DMS153 treated with DMSO at 0.1 percent for 48 hours (cell line): ENCODE results near the gene SEC16B.

Experiments used
- DNase-seq: peaks from one replicate; lab custom pipeline; 2025; ENCODE audit not compliant: unreplicated experiment; lab: John Stamatoyannopoulos, UW

SEC16B gene

DNA sequence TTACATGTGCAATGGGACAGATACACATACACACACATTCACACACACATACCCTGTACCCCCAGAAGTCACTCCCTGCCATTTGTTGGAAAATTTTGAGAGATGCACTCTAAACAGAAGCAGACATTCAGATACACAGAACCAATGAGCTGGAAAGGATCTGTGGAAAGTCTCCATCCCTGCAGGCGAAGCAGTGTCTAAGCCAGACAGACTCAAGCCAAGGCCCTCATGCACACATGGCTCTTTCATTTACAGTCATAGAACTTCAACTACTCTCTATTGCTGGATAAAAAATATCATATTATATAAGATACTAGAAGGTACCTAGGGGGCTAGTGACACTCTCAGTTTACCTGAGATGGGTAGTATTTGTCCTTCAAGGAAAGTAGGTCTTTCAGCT lies 7.3 kb upstream of the SEC16B start:
- no peak for DNase-seq

DNA sequence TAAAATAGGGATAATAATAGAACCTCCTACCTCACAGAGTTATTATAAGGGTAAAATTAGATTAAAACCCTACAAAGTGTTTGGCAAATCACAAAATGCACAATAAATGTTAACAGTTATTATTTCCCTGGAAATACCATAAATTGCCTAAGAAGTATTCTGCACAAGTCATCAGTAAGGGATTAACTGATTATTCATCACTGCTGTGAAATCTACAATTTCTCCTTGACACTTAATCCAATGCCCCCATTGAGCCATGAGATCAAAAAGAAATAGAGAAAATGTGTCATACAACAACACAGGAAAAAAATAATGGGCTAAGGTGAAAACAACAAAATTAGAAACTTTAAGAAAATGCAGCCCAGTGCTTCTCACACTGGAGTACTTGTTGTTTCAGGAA lies 6.7 kb upstream of the SEC16B start:
- DNase-seq: no peak

DNA sequence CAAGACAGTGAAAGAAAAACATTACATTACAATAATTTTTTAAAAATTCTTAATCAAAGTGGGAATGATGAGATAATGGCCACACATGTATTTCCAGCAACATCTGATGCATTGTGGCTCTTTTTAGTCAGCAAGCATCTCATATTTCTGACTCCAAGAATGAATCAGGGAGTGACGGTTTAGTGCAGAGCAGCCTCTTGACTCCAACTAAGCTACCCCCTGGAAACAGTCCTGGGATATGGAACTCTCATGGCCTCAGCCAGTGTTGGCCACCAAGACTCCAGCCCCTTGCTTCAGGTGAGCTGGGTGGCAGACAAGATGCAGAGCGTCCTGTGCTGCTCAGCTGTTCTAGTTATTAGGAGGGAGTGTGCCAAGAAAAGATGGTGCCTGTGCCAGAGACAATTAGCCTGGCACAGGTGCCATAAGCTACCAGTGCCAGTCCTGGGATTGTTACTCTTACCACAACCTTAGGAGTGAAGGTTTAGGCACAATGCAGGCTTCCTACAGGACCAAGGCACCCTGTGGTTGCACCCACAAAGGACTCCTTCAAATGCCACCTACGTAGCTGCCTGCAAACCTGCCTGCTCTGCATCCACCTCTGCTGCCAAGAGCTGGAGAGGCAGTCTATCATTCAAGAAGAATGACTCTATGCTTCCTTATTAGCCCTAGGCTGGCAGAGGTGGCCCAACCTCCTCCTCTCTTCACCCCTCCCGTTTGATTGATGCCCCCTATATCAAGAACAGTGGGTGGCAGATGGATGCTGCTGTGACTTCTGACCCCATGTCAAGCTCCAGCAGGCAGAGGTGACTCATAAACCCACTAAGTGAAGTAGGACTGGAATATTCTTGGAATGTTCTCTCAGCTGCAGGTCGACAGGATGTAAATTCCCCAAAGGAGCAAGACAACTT lies 6.0 kb upstream of the SEC16B start:
- DNase-seq: no peak

DNA sequence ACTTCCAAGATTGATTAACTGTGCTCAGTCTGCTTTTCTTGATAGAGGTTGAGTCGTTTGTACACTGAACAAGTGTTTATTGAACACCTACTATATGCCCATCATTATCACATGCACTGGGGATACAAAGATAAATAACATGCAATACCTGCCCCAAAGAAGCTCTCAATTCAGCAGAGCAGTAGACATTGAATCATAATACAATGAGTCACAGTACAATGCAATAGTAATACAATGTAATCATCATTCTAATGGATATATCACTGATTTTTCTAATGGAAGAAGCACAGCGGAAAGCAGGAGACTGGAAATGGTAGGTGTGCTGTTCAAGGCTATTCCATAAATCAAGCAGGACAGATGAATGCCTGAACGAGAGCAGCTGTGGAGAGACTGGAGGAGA lies 3.7 kb upstream of the SEC16B start:
- no peak for DNase-seq

DNA sequence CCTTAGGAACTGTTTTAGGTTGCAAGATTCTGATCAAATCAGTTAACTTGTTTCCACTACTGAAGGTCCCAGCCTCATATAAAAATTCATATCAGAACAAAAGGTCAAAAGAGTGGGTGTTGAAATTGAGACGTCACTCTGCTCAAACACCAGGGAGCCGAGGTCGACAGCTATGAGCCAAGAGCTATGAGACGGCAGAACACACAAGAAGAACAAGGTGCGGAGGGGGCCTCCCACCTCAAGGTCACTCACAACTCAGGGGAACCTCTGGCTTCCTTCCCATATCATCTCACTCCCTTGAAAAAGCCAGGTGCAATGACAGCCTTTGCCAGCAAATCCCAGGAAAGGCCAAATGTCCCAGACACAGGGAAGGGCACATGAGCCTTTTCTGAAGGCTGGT lies 749 bp downstream of the SEC16B start:
- no peak for DNase-seq

DNA sequence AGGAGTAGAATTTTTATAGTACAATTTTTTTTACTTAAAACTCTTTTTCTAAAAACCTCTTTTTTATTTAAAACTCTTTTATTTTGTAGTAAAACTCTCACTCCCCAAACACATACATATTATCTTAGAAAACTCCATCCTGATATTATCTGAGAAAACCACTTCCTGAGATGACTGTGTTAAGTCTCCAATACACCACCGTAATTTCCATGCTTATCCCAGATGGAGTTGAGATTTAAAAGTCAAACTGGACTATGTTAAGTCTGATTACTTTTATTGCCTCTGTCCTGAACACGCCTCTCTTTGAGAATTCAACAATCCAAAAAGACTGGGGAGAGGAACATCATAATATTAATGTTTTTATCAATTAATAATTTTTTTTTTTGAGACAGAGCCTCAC lies 3.7 kb downstream of the SEC16B start:
- DNase-seq: no peak

DNA sequence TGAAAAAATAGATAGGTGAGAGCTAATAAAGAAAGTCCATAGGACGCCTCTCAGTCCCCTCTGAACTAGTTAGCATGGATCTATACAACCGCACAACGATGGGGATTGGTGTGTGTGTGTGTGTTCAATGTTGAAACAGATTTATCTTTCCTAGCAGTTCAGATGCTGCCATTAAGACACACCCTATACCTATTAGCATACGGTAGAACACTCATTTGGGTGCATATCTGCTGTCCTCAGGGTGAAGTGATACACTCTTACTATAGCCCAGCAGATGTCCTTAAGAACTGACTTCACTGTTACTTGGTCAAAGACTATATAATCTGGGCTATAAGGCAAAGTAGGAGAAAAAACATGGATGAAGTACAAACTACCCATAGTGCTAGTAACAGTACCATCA lies 4.6 kb downstream of the SEC16B start:
- no peak for DNase-seq

DNA sequence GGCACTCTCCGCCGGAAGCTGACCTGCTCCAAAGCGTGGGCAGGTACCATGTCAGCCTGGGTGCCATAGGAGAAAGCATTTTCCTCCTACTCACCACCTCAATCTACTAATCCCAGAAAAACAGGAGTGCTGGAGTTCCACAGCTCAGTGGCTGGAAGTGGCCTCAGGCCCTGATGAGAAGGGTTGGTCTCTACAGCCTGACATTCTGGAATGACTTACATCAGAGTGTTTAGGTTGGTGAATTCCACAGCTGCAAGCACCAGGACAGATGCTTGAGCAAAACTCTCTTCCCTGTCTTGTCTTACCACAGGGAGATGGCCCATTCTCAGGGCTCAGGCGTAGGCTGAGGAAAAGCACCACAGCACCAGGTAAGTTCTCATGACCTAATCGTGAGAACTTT lies 5.5 kb downstream of the SEC16B start:
- no peak for DNase-seq

DNA sequence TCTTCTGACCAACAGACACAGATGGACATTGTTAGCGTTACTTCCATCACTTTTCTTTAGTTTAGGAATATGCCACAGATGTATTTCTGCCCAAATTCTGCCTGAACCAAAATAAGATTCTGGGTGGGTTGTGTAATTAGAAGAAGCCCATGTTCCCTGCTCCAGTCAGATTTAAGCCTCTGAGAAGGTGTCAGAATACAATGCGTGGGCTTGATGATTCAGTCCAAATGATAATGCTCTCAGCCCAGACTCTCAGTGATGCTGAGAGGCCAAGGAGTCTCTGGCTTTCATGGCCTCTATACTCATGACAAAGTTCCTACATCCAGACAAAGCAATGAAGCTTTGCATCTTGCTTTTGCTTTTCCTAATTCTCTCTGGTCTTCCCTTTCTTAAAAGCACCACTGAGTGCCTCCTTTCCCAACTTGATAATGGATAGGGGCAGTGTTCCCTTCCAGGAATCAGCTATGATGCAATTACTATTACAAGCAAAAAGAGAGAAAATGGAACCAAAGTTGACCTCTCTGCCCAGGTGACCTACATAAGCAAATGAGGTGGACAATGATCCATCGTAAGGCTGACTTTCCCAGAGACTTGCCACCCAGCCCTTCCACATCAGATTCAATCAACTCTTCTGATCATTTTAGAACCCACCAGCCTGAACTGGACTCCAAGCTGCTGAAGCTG lies 8.8 kb downstream of the SEC16B start:
- DNase-seq: no peak

DNA sequence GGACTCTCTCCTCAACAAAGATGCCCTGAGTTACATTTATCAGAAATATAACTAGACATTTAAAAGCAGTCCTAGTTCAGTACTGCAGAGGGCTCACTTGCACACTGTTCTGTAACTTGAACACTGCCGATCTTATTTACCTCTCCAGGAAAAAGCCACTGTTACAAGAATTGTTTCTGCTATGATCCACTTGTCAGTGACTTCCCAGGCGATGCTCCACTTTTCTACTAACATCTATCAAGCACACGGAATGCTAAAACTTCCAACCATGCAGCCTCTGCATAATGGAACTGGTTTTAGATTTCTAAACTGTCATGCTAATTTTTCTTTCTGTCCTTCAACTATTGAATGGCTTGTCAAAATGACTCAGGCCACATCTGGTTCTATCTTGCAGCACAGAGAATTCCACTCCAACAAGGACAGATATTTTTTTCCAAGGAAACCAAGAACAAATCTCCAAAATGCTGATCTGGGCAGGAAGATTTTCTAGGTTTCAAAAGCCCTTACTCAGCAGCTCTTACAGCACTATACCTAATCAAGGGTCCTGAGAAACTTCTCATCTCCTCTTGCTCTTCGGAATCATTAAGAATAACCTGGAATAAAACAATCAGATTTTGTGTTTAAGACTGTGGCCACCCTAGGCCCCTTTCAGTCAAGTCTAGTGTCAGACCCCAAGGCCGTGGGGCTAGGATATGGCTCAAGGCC lies 9.9 kb downstream of the SEC16B start:
- DNase-seq: no peak

DNA sequence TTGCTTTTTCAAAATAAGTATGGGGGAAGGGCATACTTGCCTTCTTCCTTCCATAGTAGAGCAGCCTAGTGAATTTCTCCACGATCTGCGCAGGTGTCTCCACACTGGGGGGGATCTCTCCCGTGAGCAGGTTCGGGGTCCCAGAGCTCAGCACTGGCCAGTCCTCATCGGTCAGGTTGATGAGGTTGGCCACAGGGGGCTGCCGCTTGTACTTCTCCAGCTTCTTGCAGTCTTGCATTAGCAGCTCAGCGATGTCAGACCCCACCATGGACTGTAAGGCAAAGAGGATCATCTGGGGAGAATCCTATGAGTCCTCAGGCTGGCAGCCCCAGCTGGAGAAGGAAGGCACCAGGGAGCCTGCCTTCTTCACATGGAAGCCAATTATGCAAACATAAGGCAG lies 11.8 kb downstream of the SEC16B start:
- DNase-seq: no peak

DNA sequence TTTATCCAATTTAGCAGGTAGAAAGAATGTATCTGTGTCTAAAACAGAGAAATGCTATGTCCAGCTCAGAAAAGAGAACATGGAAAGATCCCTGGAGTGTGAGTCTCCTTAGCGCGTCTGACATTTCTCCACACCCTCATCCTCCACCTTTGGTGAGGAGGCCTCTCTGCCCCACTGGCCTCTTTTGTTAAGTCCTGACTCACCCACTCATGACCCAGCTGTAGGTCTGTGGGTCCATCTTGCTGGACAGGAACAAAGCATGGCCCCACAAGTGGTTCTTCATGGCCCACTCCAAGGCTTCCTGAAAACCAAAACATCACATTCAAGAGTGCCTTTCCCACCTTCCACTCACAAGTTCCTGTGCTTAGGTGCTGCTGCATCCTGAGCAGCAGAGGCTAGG lies 15.8 kb downstream of the SEC16B start:
- DNase-seq: no peak

DNA sequence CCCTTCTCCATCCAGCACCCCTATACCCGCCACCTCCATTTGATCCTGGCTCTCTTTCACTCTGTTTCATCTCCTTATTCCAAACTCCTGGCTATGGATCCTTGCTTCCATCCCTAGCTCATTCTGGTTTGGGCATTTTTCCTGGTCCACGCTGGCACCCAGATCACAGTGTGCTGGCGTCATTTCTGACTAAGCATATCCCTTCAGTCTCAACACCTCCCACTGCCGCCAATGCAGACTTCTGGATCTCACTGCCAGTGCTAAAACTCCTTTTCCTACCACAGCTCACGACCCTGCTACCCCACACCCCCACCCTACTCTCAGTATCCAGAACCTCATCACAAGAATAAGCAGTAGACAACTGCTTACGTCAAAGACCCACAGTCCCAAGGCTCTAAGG lies 16.3 kb downstream of the SEC16B start:
- DNase-seq: no peak

DNA sequence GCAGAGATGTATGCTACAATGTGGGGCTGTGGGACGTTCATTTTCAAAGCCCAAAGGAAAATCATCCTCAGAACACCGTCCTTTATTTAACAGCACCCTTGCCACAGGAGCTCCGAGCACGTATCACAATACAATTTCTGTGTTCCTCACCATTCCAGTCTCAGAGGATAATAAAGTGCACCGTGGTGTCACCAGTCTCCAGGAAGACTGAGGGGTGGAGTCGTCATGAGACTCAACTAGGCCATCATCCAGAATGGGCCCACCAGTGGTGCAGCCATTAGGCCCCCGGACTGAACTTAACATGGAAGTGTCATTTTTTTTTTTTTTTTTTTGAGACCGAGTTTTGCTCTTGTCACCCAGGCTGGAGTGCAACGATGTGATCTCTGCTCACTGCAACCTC lies 17.2 kb downstream of the SEC16B start:
- no peak for DNase-seq

DNA sequence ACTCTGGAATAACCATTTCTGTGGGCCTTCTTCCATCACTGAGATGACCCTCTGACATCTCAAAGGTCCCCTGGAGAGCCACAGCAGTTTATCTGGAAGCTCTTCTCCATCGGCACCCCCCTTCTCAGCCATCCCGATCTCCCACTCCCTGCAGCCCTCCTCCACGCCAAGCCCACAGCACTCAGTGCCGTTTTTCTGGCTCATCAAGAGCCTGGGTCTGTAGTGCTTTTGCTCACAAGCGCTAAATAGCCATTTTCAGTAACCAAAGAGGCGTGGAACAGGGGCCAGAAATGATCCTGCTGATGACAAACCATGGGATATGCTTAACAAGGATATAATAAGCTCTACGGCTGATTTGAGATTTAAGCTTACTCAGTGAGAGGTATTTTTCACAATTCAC lies 17.6 kb downstream of the SEC16B start:
- DNase-seq: no peak

DNA sequence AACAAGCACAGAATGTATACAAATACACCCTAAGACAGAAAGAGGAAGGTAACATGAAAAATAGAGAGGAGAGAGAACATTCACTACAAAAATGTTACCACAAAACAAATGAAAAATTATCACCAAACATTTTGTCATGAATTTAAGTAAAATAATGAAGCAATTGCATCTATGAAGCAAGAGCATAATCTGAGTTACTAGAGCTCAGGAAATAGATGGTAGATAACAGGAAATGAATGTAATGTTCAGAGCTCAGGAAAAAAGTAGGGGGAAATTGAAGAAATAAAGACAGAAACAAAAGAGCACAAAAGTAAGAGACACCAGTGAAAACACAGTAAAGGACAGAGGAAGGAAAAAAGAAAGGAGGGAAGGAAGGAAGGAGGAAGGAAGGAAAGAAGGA lies 19.4 kb downstream of the SEC16B start:
- no peak for DNase-seq

DNA sequence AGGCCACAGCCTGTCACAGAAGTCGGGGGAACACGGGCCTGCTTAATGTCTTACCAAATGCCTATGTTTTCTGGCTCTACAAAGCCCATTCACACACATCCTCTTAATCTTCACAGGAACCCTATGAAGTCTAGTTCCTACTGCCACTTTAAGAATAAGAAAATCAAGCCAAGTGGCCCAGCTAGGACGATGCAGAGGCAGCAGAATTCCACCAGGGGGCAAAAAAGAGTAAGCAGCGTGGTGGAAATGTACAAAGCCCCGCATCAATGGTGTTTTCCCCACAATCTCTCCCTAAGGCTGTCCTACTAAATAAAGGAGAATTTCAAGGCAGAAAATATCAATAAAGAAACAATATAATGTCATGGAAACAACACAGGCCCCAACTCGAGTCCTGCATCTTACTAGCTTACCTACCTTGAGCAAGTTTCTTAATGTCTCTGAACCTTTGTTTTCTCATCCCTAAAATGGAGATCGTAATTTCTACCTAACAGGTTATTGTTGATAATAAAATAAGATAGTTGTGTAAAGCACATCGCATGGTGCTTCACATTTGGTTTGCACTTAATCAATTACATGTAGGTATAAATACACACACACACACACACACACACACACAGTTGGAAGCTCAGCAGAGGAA lies 21.4 kb downstream of the SEC16B start:
- peak; percentile 76 for DNase-seq

DNA sequence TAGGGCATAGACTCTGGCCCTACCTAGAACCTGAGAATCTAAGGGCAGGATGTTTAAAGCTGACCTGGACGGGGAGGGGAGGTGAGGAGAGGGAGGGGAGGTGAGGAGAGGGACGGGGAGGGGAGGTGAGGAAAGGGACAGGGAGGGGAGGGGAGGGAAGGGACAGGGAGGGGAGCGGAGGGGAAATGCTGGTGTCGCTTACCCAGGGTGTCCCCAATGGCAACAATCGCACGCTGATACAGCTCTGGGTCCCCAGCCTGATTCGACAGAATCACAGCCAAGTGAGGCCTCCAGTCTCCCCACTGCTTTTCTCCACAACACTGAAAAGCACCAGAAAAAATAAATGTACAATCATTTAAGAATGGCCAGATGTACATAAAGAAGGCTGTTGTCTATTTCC lies 22.2 kb downstream of the SEC16B start:
- no peak for DNase-seq

DNA sequence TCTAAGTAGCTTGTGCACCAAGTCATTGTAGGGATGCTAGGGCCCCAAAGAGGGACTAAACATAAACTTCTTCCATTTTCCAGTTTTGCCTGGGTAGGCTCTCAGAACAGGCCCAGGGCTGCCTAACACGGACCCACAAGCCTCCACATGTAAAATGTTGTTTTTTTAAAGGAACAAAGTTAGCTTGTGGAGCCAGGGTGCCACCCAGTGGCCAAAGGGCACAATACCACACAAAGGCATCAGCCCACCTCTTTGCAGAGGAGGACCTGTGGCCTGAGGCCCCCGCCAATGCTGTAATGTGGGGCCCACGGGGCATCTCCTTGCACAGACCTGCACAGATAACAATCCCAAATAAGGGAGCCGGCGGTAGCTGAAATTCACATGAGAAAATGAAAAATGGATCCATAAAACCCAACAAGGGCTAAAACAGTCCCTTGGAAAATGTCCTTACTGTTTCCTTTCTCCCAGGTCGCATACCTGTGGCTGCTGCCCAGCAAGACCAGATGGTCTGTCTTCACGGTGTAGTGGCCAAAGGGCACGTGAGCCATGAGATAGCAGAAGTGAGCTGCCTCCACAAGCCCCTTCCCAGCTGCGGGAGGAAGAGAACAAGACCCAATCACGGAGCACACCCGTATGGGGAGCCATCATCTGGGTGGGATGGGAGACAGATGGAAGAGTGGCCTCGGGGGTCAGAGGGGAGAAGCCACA lies 23.8 kb downstream of the SEC16B start:
- peak; percentile 46 for DNase-seq

DNA sequence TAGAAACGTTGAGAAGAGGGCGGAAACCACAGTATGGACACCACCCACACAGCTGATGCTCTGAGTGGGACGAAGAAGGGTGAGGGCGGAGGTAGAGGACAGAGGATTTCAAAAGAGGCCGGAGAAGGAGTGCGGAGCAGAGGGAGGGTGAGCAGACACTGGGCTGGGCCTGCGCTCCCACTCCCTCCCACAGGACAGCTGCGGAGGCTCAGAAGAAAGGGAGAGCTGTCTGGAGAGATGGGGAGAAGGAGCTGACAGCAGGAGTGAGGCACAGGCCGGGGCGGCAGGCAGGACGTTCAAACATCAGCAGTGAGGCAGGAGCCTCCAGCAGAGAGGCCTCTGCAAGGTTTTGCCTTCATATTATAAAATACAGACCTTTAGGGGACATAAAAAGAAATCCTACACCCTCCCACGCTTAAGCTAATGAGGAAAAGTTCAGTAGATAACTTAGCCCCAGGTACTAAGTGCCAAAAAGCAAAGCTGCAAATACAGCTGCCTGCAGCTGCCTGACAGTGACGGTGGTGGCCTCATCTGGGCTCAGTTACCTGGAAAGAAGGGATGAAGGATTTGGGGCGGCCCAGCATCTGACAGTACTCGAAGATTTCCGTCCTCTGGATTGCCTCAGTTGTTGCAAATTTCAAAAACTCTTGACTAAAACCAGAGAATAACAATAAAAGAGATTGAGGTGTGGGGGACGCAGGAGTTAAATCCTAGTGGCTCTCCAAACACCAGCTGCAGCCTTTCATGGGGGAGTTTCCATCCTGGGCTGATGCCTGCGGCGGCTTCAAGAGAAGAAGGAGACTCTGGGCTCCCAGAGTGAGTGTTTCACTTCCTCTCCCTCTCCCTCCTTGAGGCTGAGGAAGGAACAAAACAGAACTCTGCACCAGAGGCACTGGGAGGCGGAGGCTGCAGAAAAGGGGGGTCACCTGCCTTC lies 25.6 kb downstream of the SEC16B start:
- no peak for DNase-seq
